ENCODE results near the gene CLCN1.
A peak's percentile ranks its signal among the peaks of the same experiment; 100 is the strongest.
"Not testable (repeated sequence)": the region's sequence is repeated elsewhere in the genome, so short reads cannot be mapped to it uniquely, and the experiment has no call there.

CLCN1 gene

GRCh38 chr7:143391462-143392404 lies 75.8 kb downstream of the CLCN1 start:
- Mint-ChIP-seq H3K27me3 (no peaks in the 10 kb centered on the region), H3K36me3 (peaks cover 42% of the 10 kb centered on the region), H3K27ac (peak overlapping the region; percentile 24), H3K9me3 (no peaks in the 10 kb centered on the region), H3K4me3 (no peak overlapping the region), H3K4me1 (peaks cover 21% of the 10 kb centered on the region)
- CTCF ChIA-PET: interaction anchor here (1.0 to 2.1 kb wide), 5 partner anchors 11 to 151 kb away, joined by 3 to 6 read pairs (median 3); no protein-coding TSS in a partner anchor
- DNase-seq: no peak

GRCh38 chr7:143392427-143392826 lies 76.5 kb downstream of the CLCN1 start:
- not testable (repeated sequence) for H3K4me3 Mint-ChIP-seq, DNase-seq, H3K27me3 Mint-ChIP-seq, H3K9me3 Mint-ChIP-seq, H3K27ac Mint-ChIP-seq
- CTCF ChIA-PET: interaction anchor here (1.0 to 2.1 kb wide), 4 partner anchors 11 to 152 kb away, joined by 3 to 6 read pairs (median 4); no protein-coding TSS in a partner anchor
- Mint-ChIP-seq H3K36me3 (peaks cover 44% of the 10 kb centered on the region), H3K4me1 (peaks cover 21% of the 10 kb centered on the region)

GRCh38 chr7:143392875-143393266 lies 77.0 kb downstream of the CLCN1 start:
- Mint-ChIP-seq H3K27ac (no peak overlapping the region), H3K9me3 (no peaks in the 10 kb centered on the region), H3K36me3 (peaks cover 45% of the 10 kb centered on the region), H3K4me1 (peaks cover 21% of the 10 kb centered on the region), H3K27me3 (no peaks in the 10 kb centered on the region), H3K4me3 (no peak overlapping the region)
- CTCF ChIA-PET: interaction anchor here (0.9 to 2.1 kb wide), 4 partner anchors 8 to 152 kb away, joined by 3 to 6 read pairs (median 4); no protein-coding TSS in a partner anchor
- no peak for DNase-seq

GRCh38 chr7:143393267-143394041 lies 77.5 kb downstream of the CLCN1 start:
- Mint-ChIP-seq H3K9me3 (no peaks in the 10 kb centered on the region), H3K4me3 (no peak overlapping the region), H3K4me1 (peaks cover 21% of the 10 kb centered on the region), H3K27me3 (no peaks in the 10 kb centered on the region), H3K36me3 (peaks cover 45% of the 10 kb centered on the region), H3K27ac (peak overlapping the region; percentile 2)
- DNase-seq: no peak
- CTCF ChIA-PET: interaction anchor here (0.6 to 2.1 kb wide), 5 partner anchors 9 to 153 kb away, joined by 3 to 6 read pairs (median 4); no protein-coding TSS in a partner anchor

- CTCF ChIA-PET: interaction anchor here (0.6 to 2.1 kb wide), 3 partner anchors 15 to 153 kb away, joined by 3 to 6 read pairs (median 3); no protein-coding TSS in a partner anchor
- Mint-ChIP-seq H3K27ac (peak overlapping the region; percentile 2), H3K27me3 (no peaks in the 10 kb centered on the region), H3K4me1 (peaks cover 20% of the 10 kb centered on the region), H3K4me3 (no peak overlapping the region), H3K9me3 (no peaks in the 10 kb centered on the region), H3K36me3 (peaks cover 43% of the 10 kb centered on the region)
- no peak for DNase-seq
Measured at GRCh38 chr7:143394068-143394467, 78.2 kb downstream of the CLCN1 start.

GRCh38 chr7:143394777-143395176 lies 78.9 kb downstream of the CLCN1 start:
- Mint-ChIP-seq H3K27ac (peak overlapping the region; percentile 69), H3K4me3 (no peak overlapping the region), H3K27me3 (no peaks in the 10 kb centered on the region), H3K4me1 (peaks cover 13% of the 10 kb centered on the region), H3K36me3 (peaks cover 39% of the 10 kb centered on the region), H3K9me3 (no peaks in the 10 kb centered on the region)
- CTCF ChIA-PET: interaction anchor here (1.2 kb wide), 1 partner anchor 21 kb away, joined by 3 read pairs; no protein-coding TSS in a partner anchor
- no peak for DNase-seq

- DNase-seq: no peak
- peaks cover 8% of the 10 kb centered on the region for H3K4me1 Mint-ChIP-seq
- H3K4me3 Mint-ChIP-seq: no peak overlapping the region
- H3K36me3 Mint-ChIP-seq: peaks cover 32% of the 10 kb centered on the region
- H3K9me3 Mint-ChIP-seq: no peaks in the 10 kb centered on the region
- no peaks in the 10 kb centered on the region for H3K27me3 Mint-ChIP-seq
- CTCF ChIA-PET: interaction anchor here (1.1 to 1.4 kb wide), 4 partner anchors 11 to 21 kb away, joined by 3 to 5 read pairs (median 4); partner anchors contain the start of gene EPHA1
- no peak overlapping the region for H3K27ac Mint-ChIP-seq
Measured at GRCh38 chr7:143395187-143396149, 79.6 kb downstream of the CLCN1 start.

GRCh38 chr7:143396182-143396581 lies 80.3 kb downstream of the CLCN1 start:
- no peak for DNase-seq
- no peak overlapping the region for H3K27ac Mint-ChIP-seq
- no peaks in the 10 kb centered on the region for H3K9me3 Mint-ChIP-seq

GRCh38 chr7:143396625-143397556 lies 81.0 kb downstream of the CLCN1 start:
- Mint-ChIP-seq H3K36me3 (peaks cover 27% of the 10 kb centered on the region), H3K27me3 (peaks cover 6% of the 10 kb centered on the region), H3K9me3 (no peaks in the 10 kb centered on the region), H3K4me3 (no peak overlapping the region), H3K27ac (no peak overlapping the region), H3K4me1 (peaks cover 8% of the 10 kb centered on the region)
- CTCF ChIA-PET: interaction anchor here (1.1 to 2.5 kb wide), 5 partner anchors 10 to 19 kb away, joined by 3 to 9 read pairs (median 5); partner anchors contain the start of gene EPHA1
- no peak for DNase-seq

More at GRCh38 chr7:143396182-143396581, 80.3 kb downstream of the CLCN1 start:
- CTCF ChIA-PET: interaction anchor here (1.1 to 1.4 kb wide), 4 partner anchors 10 to 20 kb away, joined by 3 to 5 read pairs (median 4); partner anchors contain the start of gene EPHA1
- H3K36me3 Mint-ChIP-seq: peaks cover 32% of the 10 kb centered on the region
- peaks cover 8% of the 10 kb centered on the region for H3K4me1 Mint-ChIP-seq
- H3K4me3 Mint-ChIP-seq: no peak overlapping the region
- H3K27me3 Mint-ChIP-seq: peaks cover 3% of the 10 kb centered on the region

GRCh38 chr7:143397710-143398530 lies 82.0 kb downstream of the CLCN1 start:
- H3K27ac Mint-ChIP-seq: no peak overlapping the region
- no peak overlapping the region for H3K4me3 Mint-ChIP-seq
- H3K27me3 Mint-ChIP-seq: peaks cover 6% of the 10 kb centered on the region
- DNase-seq: no peak
- CTCF ChIA-PET: interaction anchor here (1.1 to 2.5 kb wide), 2 partner anchors 9 to 12 kb away, joined by 3 to 9 read pairs; no protein-coding TSS in a partner anchor
- H3K36me3 Mint-ChIP-seq: peaks cover 18% of the 10 kb centered on the region
- no peaks in the 10 kb centered on the region for H3K9me3 Mint-ChIP-seq
- peaks cover 8% of the 10 kb centered on the region for H3K4me1 Mint-ChIP-seq

GRCh38 chr7:143398616-143399015 lies 82.7 kb downstream of the CLCN1 start:
- Mint-ChIP-seq H3K36me3 (peaks cover 15% of the 10 kb centered on the region), H3K27me3 (peaks cover 6% of the 10 kb centered on the region), H3K4me3 (no peak overlapping the region), H3K27ac (no peak overlapping the region), H3K9me3 (no peaks in the 10 kb centered on the region), H3K4me1 (peaks cover 8% of the 10 kb centered on the region)
- DNase-seq: no peak
- CTCF ChIA-PET: interaction anchor here (1.1 to 2.5 kb wide), 2 partner anchors 8 to 11 kb away, joined by 3 to 9 read pairs; no protein-coding TSS in a partner anchor

All from activated naive CD4-positive, alpha-beta T cell treated with anti-CD3 and anti-CD28 coated beads, Interleukin-2, amount 10 ng/mL, durations not matched to agents 7 days and 5 days (primary cell).